A549 (cell line): ENCODE measurements around the gene TTC1.

ENCODE experiments used
- CTCF ChIP-seq: fragments of >200 bp; sonication (Bioruptor Twin); formaldehyde crosslinking; IDR thresholded peaks from 3 replicates; pipeline ENCODE4 v1.5.1; 2016
- KDM1A ChIP-seq: fragments of 200-600 bp; sonication (generic); IDR thresholded peaks from 2 replicates; pipeline ENCODE4 v1.6.1; 2016; ENCODE audit warnings: low read depth, mild to moderate bottlenecking
- POLR2A ChIP-seq: IDR thresholded peaks from 2 replicates; pipeline ENCODE4 v1.6.1; 2012; ENCODE audit warnings: mild to moderate bottlenecking, low read length

DNA sequence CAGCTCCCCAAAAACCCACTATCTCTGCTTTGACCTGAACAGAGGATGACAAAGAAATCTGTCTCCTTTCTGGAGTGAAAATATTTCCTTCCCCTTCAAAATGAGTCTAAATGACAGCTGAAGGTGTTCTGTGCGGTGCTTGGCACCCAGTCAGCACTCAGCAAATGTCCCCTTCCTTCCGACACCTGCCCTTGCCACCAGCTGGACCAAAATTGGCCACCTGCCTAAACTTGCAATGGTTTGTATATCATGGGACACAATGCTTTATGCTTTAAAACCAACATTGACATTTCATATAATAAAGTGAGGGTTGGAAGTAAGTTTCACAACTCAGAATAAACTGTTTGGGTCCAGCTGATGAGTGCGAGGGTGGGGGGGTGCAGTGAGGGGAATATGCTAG lies 7.5 kb upstream of the TTC1 start:
- TF ChIP-seq POLR2A (no peak), CTCF (no peak), KDM1A (no peak)
